ENCODE data around the gene FANCI.

Gene FANCI

GRCh38 chr15:89243691-89244573, at the start of gene FANCI:
Gene FANCI (plus strand): TSS chr15:89243979. CDS start chr15:89247648, 3,669 bp downstream.
- DNase-seq: peak; percentile 98 to 99

- no peak for DNase-seq
These were observed 49.2 kb upstream of the FANCI start for GRCh38 chr15:89194608-89195007.

GRCh38 chr15:89195836-89196235, 47.9 kb upstream of the FANCI start:
- no peak for DNase-seq

GRCh38 chr15:89196241-89196640, 47.5 kb upstream of the FANCI start:
- no peak for DNase-seq

- DNase-seq: peak; percentile 80 to 81
These were observed 46.8 kb upstream of the FANCI start for GRCh38 chr15:89196994-89197393.

- peak; percentile 50 to 54 for DNase-seq
These were observed 46.2 kb upstream of the FANCI start for GRCh38 chr15:89197503-89197971.

GRCh38 chr15:89198196-89198595, 45.6 kb upstream of the FANCI start:
- DNase-seq: no peak

- no peak for DNase-seq
These were observed 44.8 kb upstream of the FANCI start for GRCh38 chr15:89198934-89199333.

- DNase-seq: no peak
These were observed 44.0 kb upstream of the FANCI start for GRCh38 chr15:89199746-89200145.

GRCh38 chr15:89200182-89200581, 43.6 kb upstream of the FANCI start:
- no peak for DNase-seq

GRCh38 chr15:89201465-89202005, 42.2 kb upstream of the FANCI start:
- DNase-seq: no peak

- DNase-seq: peak; percentile 59 to 60
These were observed 40.0 kb upstream of the FANCI start for GRCh38 chr15:89203705-89204273.

GRCh38 chr15:89205991-89206585, 37.7 kb upstream of the FANCI start:
- no peak for DNase-seq

- DNase-seq: peak; percentile 88
These were observed 36.9 kb upstream of the FANCI start for GRCh38 chr15:89206908-89207331.

GRCh38 chr15:89208256-89208655, 35.5 kb upstream of the FANCI start:
- DNase-seq: no peak

- DNase-seq: no peak
These were observed 34.7 kb upstream of the FANCI start for GRCh38 chr15:89209057-89209456.

GRCh38 chr15:89211678-89212170, 32.1 kb upstream of the FANCI start:
- DNase-seq: no peak

GRCh38 chr15:89215627-89216026, 28.2 kb upstream of the FANCI start:
- no peak for DNase-seq

- DNase-seq: no peak
These were observed 26.7 kb upstream of the FANCI start for GRCh38 chr15:89217031-89217430.

- DNase-seq: no peak
These were observed 25.9 kb upstream of the FANCI start for GRCh38 chr15:89217686-89218376.

GRCh38 chr15:89218531-89218930, 25.2 kb upstream of the FANCI start:
- DNase-seq: no peak

GRCh38 chr15:89221543-89221942, 22.2 kb upstream of the FANCI start, which contains the start of gene RLBP1:
Gene RLBP1 (minus strand): TSS chr15:89221579. CDS start chr15:89218975, 2,604 bp downstream.
- no peak for DNase-seq

- no peak for DNase-seq
These were observed 18.2 kb upstream of the FANCI start for GRCh38 chr15:89225588-89225987.

Data from activated T-cell treated with anti-CD3 and anti-CD28 coated beads, Interleukin-2, amount 50 U/mL, for 48 hours (primary cell).